Kidney epithelial cell (primary cell): Measurements from ENCODE around the gene ATP12A. TPM values are rescaled to one million over a fixed set of nuclear protein-coding genes. Genes with fewer than 3 reads are reported as not detected.

Experiments used
- DNase-seq: peaks from one replicate; pipeline ENCODE4 v3.0.0-alpha.2; 2010; ENCODE audit warnings: low read depth
- H3K27me3 ChIP-seq: 2 replicates; pipeline ENCODE4 v1.6.0; 2011; ENCODE audit warnings: low read length; ENCODE audit not compliant: control insufficient read depth, insufficient read depth
- H3K36me3 ChIP-seq: 2 replicates; pipeline ENCODE4 v1.5.1; 2011; ENCODE audit warnings: low read length; ENCODE audit not compliant: control insufficient read depth, insufficient read depth
- H3K4me3 ChIP-seq: 2 replicates; pipeline ENCODE4 v1.5.1; 2011; ENCODE audit warnings: low read depth, mild to moderate bottlenecking, control low read depth, low read length
- CTCF ChIP-seq: IDR thresholded peaks from 2 replicates; pipeline ENCODE4 v1.5.1; 2011; ENCODE audit warnings: mild to moderate bottlenecking, moderate library complexity, low read length, control low read depth, inconsistent platforms; ENCODE audit not compliant: insufficient read depth, poor library complexity, severe bottlenecking
- total RNA-seq: library from RNA; depleted of rRNA; stranded (reverse); fragments of >200 nt; gene quantifications from 2 replicates; pipeline ENCODE4 v1.2.3, GENCODE V29; 2015

The ATP12A gene
- total RNA-seq, 1 donor from 2014 or later, result 0.04 TPM

DNA sequence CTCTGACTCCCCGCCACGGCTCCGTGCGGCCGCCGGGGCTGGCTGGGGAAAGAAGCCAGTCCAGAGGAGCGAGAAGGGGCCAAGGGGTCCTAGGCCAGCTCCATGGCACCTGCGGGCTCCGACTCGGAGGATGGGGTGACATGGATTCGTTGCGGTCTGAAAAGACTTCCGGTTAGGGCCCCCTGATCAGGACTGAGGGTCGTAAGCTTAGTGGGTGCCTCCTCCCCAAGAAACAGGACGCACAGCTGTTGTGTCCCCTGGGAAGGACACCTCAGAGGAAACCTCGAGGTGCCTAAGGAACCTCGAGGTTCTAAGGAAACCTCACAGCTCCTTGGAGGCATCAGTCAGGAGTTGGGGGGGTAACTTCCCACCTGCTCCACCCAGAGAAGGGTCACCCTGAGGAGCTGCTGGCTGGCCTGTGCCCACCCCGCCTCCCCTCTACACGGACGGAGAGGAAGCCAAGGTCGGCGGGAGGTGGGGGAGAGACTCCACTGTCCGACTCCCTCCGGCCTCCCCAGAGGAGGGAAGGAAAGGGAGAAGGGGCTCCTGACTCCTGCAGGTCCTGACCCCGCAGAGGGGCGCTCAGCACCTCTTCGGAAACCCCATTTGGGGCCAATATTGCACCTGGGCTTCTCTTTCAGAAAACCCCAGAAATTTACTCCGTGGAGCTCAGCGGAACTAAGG is 855 bp downstream of the ATP12A start:
- Histone ChIP-seq H3K4me3 (no peak overlapping the region), H3K27me3 (peaks cover 34% of the 10 kb centered on the region), H3K36me3 (no peaks in the 10 kb centered on the region)
- no peak for DNase-seq
- no peak for TF ChIP-seq CTCF

DNA sequence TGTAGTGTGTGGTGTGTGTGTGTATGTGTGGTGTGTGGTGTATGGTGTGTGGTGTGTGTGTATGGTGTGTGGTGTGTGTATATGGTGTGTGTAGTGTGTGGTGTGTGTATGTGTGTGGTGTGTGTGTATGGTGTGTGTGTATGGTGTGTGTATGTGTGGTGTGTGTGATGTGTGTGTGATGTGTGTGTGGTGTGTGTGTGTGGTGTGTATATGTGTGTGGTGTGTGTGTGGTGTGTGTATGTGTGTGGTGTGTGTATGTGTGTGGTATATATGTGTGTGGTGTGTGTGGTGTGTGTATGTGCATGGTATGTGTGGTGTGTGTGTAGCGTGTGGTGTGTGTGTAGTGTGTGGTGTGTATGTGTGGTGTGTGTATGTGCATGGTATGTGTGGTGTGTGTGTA is 1.7 kb downstream of the ATP12A start:
- Histone ChIP-seq H3K4me3 (no peak overlapping the region), H3K27me3 (peaks cover 34% of the 10 kb centered on the region), H3K36me3 (no peaks in the 10 kb centered on the region)
- no peak for TF ChIP-seq CTCF
- DNase-seq, result no peak

DNA sequence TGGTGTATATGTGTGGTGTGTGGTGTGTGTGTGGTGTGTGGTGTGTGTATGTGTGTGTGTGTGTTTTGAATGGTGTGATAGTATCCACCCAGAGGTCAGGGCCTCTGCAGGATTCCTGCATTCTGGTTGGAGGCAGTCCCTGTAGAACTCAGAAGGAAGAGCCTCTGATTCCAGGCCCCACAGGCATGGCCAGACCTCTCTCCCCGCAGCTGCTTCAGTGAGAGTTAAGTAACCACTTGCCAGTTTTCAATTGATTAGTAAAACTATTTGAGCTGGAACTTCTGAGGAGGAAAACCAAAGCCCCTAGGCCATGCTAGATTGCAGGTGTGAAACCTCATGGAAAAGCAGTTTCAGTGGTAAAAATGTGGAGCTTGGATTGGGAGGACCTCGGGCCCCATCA is 2.1 kb downstream of the ATP12A start:
- no peak for TF ChIP-seq CTCF

GRCh38 chr13:24683351-24683750 is 3.1 kb downstream of the ATP12A start:
- no peak for TF ChIP-seq CTCF

More for the DNA sequence above, 2.1 kb downstream of the ATP12A start:
- Histone ChIP-seq H3K4me3 (no peak overlapping the region), H3K36me3 (no peaks in the 10 kb centered on the region), H3K27me3 (peaks cover 31% of the 10 kb centered on the region)
- no peak for DNase-seq

DNA sequence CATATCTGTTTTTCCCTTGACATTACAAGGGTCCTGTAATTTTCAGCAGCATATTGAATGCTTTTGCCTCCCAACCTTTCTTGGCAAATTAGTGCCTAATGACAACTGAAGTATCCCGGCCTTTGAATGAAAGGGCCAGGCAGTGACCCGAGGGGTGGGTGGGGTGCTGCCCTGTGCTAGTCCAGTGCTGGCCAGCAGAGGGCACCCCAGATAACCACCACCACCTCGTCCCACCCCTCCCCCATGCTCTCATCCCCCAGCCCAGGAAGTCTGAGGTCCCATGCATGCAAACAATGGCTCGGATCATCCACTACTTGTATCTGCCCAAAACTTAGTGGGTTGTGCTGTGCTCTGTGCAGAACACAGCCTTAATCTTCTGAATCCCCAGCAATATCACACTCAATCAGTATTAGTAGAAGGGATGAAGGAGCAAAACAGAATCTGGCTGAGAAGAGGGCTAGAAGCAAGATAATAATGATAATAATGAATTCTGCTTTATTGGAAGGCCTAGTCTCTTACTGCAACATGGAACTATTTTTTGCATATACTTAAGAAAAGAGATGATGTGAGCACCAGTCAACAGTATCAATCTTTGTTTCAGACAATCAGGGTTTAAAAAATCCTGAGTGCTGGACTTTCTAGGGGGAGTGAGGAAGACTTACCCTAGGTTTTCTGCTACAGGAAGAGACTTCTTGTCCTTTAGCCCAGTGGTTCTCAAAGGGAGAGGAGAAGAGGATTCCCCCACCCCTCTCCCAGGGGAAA is 3.8 kb downstream of the ATP12A start:
- H3K4me3 ChIP-seq, result no peak overlapping the region
- TF ChIP-seq CTCF, result peak; percentile 85
- H3K27me3 ChIP-seq, result peaks cover 25% of the 10 kb centered on the region
- H3K36me3 ChIP-seq, result no peaks in the 10 kb centered on the region
- no peak for DNase-seq

More at GRCh38 chr13:24683351-24683750, 3.1 kb downstream of the ATP12A start:
- peaks cover 23% of the 10 kb centered on the region for H3K27me3 ChIP-seq
- no peak for DNase-seq
- H3K36me3 ChIP-seq, result no peaks in the 10 kb centered on the region
- H3K4me3 ChIP-seq, result no peak overlapping the region
